ENCODE results near the gene TMEM88. TPM values are rescaled to one million over a fixed set of nuclear protein-coding genes. Genes with fewer than 3 reads are reported as not detected.

The TMEM88 gene
- total and polyA plus RNA-seq, 2 of the 13 experiments (the other 11 are each of a cell fraction or from before 2014, with no cell fraction given), result 0.31 to 0.66 TPM

DNA sequence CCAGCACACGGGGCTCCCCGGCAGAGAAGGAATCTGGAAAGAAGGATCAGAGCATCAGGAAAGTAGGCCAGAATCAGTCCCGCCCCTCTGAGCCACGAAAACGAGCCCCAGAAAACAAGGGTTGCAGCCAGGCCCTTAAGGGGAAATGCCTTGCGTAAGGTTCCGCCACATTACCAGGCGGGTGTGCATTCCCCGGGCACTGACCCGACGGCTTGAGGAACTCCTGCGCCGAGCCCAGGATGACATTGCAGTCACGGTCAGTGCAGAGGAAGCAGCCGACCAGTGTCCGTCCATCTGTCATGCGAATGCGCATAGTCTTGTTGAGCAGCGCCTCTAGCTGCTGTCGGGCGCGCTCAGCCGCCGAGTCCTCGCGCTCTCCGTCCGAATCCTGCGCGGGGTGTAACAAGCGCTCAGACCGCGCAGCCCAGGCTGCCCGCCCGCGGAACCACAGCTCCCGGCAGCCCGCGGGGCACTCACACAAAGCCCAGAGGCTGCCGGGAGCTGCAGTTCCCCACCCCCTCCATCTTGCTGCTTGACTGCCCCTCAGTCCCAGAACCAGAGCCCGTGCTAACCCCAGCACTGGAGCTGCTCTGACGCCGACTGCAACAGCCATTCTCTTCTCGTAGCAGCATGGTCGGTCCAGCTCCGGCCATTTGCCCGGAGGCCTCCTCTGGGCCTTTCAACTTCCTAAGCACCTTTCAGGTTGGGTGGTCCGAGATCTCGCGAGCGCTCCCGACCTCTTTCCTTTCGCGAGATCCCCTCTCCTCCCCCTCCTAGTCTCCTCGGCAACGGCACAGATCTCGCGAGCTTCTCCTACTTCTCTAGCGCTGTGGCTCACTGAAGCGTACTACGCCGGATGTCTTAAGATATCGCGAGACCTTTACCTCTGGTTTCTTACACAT, 2.2 kb downstream of the TMEM88 start, which contains the start of gene NAA38 (continued):
- TF ChIP-seq, protein P1, sequence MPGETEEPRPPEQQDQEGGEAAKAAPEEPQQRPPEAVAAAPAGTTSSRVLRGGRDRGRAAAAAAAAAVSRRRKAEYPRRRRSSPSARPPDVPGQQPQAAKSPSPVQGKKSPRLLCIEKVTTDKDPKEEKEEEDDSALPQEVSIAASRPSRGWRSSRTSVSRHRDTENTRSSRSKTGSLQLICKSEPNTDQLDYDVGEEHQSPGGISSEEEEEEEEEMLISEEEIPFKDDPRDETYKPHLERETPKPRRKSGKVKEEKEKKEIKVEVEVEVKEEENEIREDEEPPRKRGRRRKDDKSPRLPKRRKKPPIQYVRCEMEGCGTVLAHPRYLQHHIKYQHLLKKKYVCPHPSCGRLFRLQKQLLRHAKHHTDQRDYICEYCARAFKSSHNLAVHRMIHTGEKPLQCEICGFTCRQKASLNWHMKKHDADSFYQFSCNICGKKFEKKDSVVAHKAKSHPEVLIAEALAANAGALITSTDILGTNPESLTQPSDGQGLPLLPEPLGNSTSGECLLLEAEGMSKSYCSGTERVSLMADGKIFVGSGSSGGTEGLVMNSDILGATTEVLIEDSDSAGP (CRISPR knock-in tag; IDR thresholded peaks at IDR 0.05; ENCODE audit: borderline replicate concordance), result peak; percentile 67; the same call in 1 of the 2 replicates
- TF ChIP-seq IKZF4 (CRISPR knock-in tag; IDR thresholded peaks at IDR 0.05; ENCODE audit: borderline replicate concordance, low read depth, not compliant biosample characterization) (no peak), NONO (IDR thresholded peaks at IDR 0.05) (no peak), NONO (CRISPR knock-in tag; conservative IDR thresholded peaks at IDR 0.05) (peak; percentile 45; the same call in 1 of the 2 replicates), ZNF550 (CRISPR knock-in tag; IDR thresholded peaks at IDR 0.05; ENCODE audit: borderline replicate concordance) (no peak), NRL (CRISPR knock-in tag; IDR thresholded peaks at IDR 0.05; ENCODE audit: borderline replicate concordance) (no peak), ZNF781 (CRISPR knock-in tag; IDR thresholded peaks at IDR 0.05; ENCODE audit: borderline replicate concordance, not compliant biosample characterization) (peak; percentile 54), ZNF367 (CRISPR knock-in tag; IDR thresholded peaks at IDR 0.05; ENCODE audit: borderline replicate concordance) (0 out of 2 replicates have a peak, but pooled peaks have one; percentile 28), ZNF569 (CRISPR knock-in tag; IDR thresholded peaks at IDR 0.05; ENCODE audit: borderline replicate concordance) (no peak), GABPA (IDR thresholded peaks at IDR 0.05; ENCODE audit: low read depth, low read length) (no peak), GABPA (CRISPR knock-in tag; IDR thresholded peaks at IDR 0.05; ENCODE audit: low read depth) (peak; percentile 63), ZNF260 (CRISPR knock-in tag; IDR thresholded peaks at IDR 0.05; ENCODE audit: borderline replicate concordance, low read depth) (no peak), SCMH1 (CRISPR knock-in tag; IDR thresholded peaks at IDR 0.05; ENCODE audit: borderline replicate concordance) (no peak), ZNF816 (CRISPR knock-in tag; IDR thresholded peaks at IDR 0.05; ENCODE audit: borderline replicate concordance) (no peak), REL (CRISPR knock-in tag; conservative IDR thresholded peaks at IDR 0.05) (no peak), YY1 (IDR thresholded peaks at IDR 0.05; ENCODE audit: insufficient read depth, insufficient replicate concordance, low read depth, low read length) (peak; percentile 93), KMT2A (CRISPR knock-in tag; IDR thresholded peaks at IDR 0.05) (peak; percentile 43; the same call in 1 of the 2 replicates), RXRB (CRISPR knock-in tag; IDR thresholded peaks at IDR 0.05; ENCODE audit: borderline replicate concordance) (peak; percentile 8; the same call in 1 of the 2 replicates), ZNF451 (CRISPR knock-in tag; IDR thresholded peaks at IDR 0.05) (no peak), YEATS4 (CRISPR knock-in tag; IDR thresholded peaks at IDR 0.05; ENCODE audit: borderline replicate concordance) (peak; percentile 62; the same call in 1 of the 2 replicates), RFXANK (CRISPR knock-in tag; IDR thresholded peaks at IDR 0.05) (0 out of 2 replicates have a peak, but pooled peaks have one; percentile 7), MEF2D (CRISPR knock-in tag; IDR thresholded peaks at IDR 0.05) (peak; percentile 54; the same call in 1 of the 2 replicates), ZC3H13 (CRISPR knock-in tag; IDR thresholded peaks at IDR 0.05) (peak; percentile 18; the same call in 1 of the 2 replicates), NR2F6 (IDR thresholded peaks at IDR 0.05) (no peak), NR2F6 (CRISPR knock-in tag; IDR thresholded peaks at IDR 0.05) (peak; percentile 70), ZNF564 (CRISPR knock-in tag; IDR thresholded peaks at IDR 0.05) (peak; percentile 65), HOXA5 (CRISPR knock-in tag; IDR thresholded peaks at IDR 0.05) (peak; percentile 88)
- TF ChIP-seq, protein P2, sequence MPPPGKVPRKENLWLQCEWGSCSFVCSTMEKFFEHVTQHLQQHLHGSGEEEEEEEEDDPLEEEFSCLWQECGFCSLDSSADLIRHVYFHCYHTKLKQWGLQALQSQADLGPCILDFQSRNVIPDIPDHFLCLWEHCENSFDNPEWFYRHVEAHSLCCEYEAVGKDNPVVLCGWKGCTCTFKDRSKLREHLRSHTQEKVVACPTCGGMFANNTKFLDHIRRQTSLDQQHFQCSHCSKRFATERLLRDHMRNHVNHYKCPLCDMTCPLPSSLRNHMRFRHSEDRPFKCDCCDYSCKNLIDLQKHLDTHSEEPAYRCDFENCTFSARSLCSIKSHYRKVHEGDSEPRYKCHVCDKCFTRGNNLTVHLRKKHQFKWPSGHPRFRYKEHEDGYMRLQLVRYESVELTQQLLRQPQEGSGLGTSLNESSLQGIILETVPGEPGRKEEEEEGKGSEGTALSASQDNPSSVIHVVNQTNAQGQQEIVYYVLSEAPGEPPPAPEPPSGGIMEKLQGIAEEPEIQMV (CRISPR knock-in tag; IDR thresholded peaks at IDR 0.05; ENCODE audit: low read depth), result no peak

Data from HepG2 (cell line).